Measurements from ENCODE around the gene ZNF354C.

Gene ZNF354C

GRCh38 chr5:179060116-179061008 is at the start of gene ZNF354C:
Gene ZNF354C (plus strand): TSS chr5:179060373. CDS start chr5:179062069, 1,696 bp downstream.
- Mint-ChIP-seq H3K27me3 (no peaks in the 10 kb centered on the region), H3K27ac (peak within 1 kb of the TSS; percentile 83), H3K4me3 (peak within 1 kb of the TSS; percentile 91), H3K4me1 (peaks cover 18% of the 10 kb centered on the region), H3K36me3 (peaks cover 49% of the 10 kb centered on the region), H3K9me3 (peaks cover 13% of the 10 kb centered on the region)
- ATAC-seq: peak; percentile 97

- no peaks in the 10 kb centered on the region for H3K27me3 Mint-ChIP-seq
- peaks cover 11% of the 10 kb centered on the region for H3K9me3 Mint-ChIP-seq
These were observed 36.5 kb upstream of the ZNF354C start, which contains the start of gene ZNF879 for GRCh38 chr5:179023528-179024189. Gene ZNF879 (plus strand): TSS chr5:179023804. CDS start chr5:179025005, 1,201 bp downstream.

DNA sequence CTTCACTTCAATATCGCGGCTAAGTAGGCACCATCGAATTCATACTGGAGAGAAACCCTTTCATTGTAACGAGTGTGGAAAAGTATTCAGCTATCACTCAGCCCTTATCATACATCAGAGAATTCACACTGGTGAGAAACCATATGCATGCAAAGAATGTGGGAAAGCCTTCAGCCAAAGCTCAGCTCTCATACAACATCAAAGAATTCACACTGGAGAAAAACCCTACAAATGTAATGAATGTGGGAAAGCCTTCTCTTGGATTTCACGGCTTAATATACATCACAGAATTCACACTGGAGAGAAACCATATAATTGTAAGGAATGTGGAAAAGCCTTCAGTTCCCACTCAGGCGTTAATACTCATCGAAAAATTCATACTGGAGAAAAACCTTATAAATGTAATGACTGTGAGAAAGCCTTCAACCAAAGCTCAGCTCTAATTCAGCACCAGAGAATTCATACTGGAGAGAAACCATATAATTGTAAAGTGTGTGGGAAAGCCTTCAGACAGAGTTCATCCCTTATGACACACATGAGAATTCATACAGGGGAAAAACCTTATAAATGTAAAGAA is 27.1 kb upstream of the ZNF354C start:
- Mint-ChIP-seq H3K36me3 (peaks cover 55% of the 10 kb centered on the region), H3K27ac (no peak overlapping the region), H3K4me1 (no peaks in the 10 kb centered on the region), H3K9me3 (peaks cover 38% of the 10 kb centered on the region), H3K4me3 (no peak overlapping the region), H3K27me3 (no peaks in the 10 kb centered on the region)
- ATAC-seq: no peak

More at GRCh38 chr5:179023528-179024189, 36.5 kb upstream of the ZNF354C start, which contains the start of gene ZNF879:
- peak; percentile 96 for ATAC-seq
- peak within 1 kb of the TSS; percentile 97 for H3K4me3 Mint-ChIP-seq
- peaks cover 13% of the 10 kb centered on the region for H3K4me1 Mint-ChIP-seq
- H3K27ac Mint-ChIP-seq: peak within 1 kb of the TSS; percentile 88
- H3K36me3 Mint-ChIP-seq: peaks cover 37% of the 10 kb centered on the region

GRCh38 chr5:179044765-179045164 is 15.4 kb upstream of the ZNF354C start:
- no peaks in the 10 kb centered on the region for H3K27me3 Mint-ChIP-seq
- no peak overlapping the region for H3K27ac Mint-ChIP-seq
- no peaks in the 10 kb centered on the region for H3K36me3 Mint-ChIP-seq
- no peak overlapping the region for H3K4me3 Mint-ChIP-seq
- H3K4me1 Mint-ChIP-seq: peaks cover 6% of the 10 kb centered on the region
- no peak for ATAC-seq
- H3K9me3 Mint-ChIP-seq: peaks cover 20% of the 10 kb centered on the region

DNA sequence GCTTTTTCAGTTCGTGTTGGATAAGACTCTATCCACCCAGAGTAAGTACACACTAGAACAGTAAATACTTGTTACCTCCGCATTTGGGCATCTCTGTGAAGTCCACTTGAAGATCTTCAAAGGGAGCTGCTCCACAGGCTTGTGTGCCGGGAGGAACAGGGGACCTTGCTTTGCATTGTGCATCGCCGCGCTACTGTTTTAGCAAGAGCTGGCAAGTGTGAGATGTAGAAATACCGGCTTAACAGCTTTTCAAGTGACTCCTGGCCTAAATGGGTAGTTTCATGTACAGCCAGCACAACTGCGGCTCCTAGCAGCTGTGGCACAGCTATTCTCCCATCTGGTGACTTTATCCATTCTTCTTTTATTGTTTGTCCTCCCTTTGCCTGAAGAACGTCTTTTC is 8.4 kb upstream of the ZNF354C start:
- no peak overlapping the region for H3K4me3 Mint-ChIP-seq
- peaks cover 6% of the 10 kb centered on the region for H3K4me1 Mint-ChIP-seq
- H3K9me3 Mint-ChIP-seq: peaks cover 20% of the 10 kb centered on the region
- H3K27me3 Mint-ChIP-seq: no peaks in the 10 kb centered on the region
- ATAC-seq: no peak
- H3K27ac Mint-ChIP-seq: no peak overlapping the region
- H3K36me3 Mint-ChIP-seq: no peaks in the 10 kb centered on the region

- peaks cover under 1% of the 10 kb centered on the region for H3K4me1 Mint-ChIP-seq
- H3K9me3 Mint-ChIP-seq: peaks cover 9% of the 10 kb centered on the region
- ATAC-seq: no peak
- no peaks in the 10 kb centered on the region for H3K27me3 Mint-ChIP-seq
- peaks cover 5% of the 10 kb centered on the region for H3K36me3 Mint-ChIP-seq
- H3K27ac Mint-ChIP-seq: no peak overlapping the region
- no peak overlapping the region for H3K4me3 Mint-ChIP-seq
These were observed 6.0 kb upstream of the ZNF354C start for GRCh38 chr5:179054036-179054785.

GRCh38 chr5:179054876-179055275 is 5.3 kb upstream of the ZNF354C start:
- Mint-ChIP-seq H3K4me3 (no peak overlapping the region), H3K4me1 (peaks cover 7% of the 10 kb centered on the region), H3K27ac (no peak overlapping the region), H3K27me3 (no peaks in the 10 kb centered on the region), H3K9me3 (peaks cover 13% of the 10 kb centered on the region), H3K36me3 (peaks cover 10% of the 10 kb centered on the region)
- no peak for ATAC-seq

GRCh38 chr5:179055436-179055835 is 4.7 kb upstream of the ZNF354C start:
- Mint-ChIP-seq H3K4me3 (no peak overlapping the region), H3K4me1 (peaks cover 8% of the 10 kb centered on the region), H3K27ac (no peak overlapping the region), H3K36me3 (peaks cover 10% of the 10 kb centered on the region), H3K9me3 (peaks cover 13% of the 10 kb centered on the region), H3K27me3 (no peaks in the 10 kb centered on the region)
- ATAC-seq: no peak

- no peak for ATAC-seq
- Mint-ChIP-seq H3K9me3 (peaks cover 13% of the 10 kb centered on the region), H3K36me3 (peaks cover 10% of the 10 kb centered on the region), H3K4me1 (peaks cover 8% of the 10 kb centered on the region), H3K27ac (no peak overlapping the region), H3K4me3 (no peak overlapping the region), H3K27me3 (no peaks in the 10 kb centered on the region)
These were observed 4.3 kb upstream of the ZNF354C start for GRCh38 chr5:179055841-179056240.

DNA sequence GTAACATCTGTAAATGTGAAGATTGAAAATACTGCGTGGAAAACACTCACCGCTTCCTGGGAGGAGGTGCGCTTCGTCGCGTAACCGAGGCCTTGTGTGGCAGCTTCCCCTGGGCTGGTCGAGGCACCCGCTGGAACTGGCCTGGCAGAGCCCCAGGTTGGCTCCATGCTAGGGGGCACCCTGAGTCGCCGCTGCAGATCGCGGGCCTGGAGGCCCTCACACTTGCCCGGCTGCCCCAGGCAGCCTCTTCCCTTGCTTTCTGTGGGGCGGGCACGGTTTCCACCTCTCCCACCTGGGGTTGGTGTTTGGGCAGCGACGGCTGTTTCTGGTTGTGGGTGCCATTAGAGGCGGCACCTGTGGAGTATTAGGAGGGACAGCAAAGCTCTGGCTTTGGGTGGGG is 852 bp downstream of the ZNF354C start:
- Mint-ChIP-seq H3K36me3 (peaks cover 56% of the 10 kb centered on the region), H3K4me1 (peaks cover 18% of the 10 kb centered on the region), H3K27ac (peak overlapping the region; percentile 83), H3K27me3 (no peaks in the 10 kb centered on the region), H3K9me3 (peaks cover 16% of the 10 kb centered on the region), H3K4me3 (peak overlapping the region; percentile 91)
- no peak for ATAC-seq

DNA sequence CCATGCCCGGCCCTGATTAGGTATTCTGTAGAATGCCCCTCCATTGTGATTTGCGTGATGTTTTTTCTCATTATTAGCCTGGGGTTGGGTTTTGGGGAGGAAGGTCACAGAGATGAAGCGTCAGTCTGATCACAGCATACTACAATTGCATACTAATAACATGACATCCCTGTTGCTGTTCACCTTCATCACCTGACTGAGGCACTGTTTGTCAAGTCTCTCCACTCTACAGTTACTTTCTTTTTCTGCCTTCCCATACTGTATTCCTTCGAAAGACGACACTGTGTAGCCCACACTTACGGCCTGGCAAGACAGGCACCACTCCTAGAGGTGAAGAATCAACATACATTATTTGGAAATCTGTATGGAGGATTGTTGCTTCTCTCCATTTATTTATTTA is 5.5 kb downstream of the ZNF354C start:
- peaks cover 22% of the 10 kb centered on the region for H3K9me3 Mint-ChIP-seq
- no peak overlapping the region for H3K4me3 Mint-ChIP-seq
- H3K27me3 Mint-ChIP-seq: no peaks in the 10 kb centered on the region
- no peak overlapping the region for H3K27ac Mint-ChIP-seq
- peaks cover 88% of the 10 kb centered on the region for H3K36me3 Mint-ChIP-seq
- H3K4me1 Mint-ChIP-seq: peaks cover 11% of the 10 kb centered on the region
- no peak for ATAC-seq

DNA sequence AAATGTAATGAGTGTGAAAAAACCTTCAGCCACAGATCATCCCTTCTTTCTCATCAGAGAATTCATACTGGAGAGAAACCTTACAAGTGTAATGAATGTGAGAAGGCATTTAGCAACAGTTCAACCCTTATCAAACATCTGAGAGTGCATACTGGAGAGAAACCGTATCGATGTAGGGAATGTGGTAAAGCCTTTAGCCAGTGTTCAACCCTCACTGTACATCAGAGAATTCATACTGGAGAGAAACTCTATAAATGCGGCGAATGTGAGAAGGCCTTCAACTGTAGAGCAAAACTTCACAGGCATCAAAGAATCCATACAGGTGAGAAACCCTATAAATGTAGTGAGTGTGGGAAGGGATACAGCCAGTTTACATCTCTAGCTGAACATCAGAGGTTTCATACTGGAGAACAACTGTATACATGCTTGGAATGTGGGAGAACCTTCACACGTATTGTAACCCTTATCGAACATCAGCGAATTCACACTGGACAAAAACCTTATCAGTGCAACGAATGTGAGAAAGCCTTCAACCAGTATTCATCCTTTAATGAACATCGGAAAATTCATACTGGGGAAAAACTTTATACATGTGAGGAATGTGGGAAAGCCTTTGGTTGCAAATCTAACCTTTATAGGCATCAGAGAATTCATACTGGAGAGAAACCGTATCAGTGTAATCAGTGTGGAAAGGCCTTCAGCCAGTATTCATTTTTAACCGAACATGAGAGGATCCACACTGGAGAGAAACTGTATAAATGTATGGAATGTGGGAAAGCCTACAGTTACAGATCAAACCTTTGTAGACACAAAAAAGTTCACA is 19.2 kb downstream of the ZNF354C start:
- Mint-ChIP-seq H3K27ac (no peak overlapping the region), H3K4me3 (no peak overlapping the region), H3K9me3 (peaks cover 40% of the 10 kb centered on the region), H3K27me3 (no peaks in the 10 kb centered on the region), H3K36me3 (peaks cover 73% of the 10 kb centered on the region), H3K4me1 (no peaks in the 10 kb centered on the region)
- ATAC-seq: no peak

- Mint-ChIP-seq H3K27ac (no peak overlapping the region), H3K27me3 (no peaks in the 10 kb centered on the region), H3K4me1 (no peaks in the 10 kb centered on the region), H3K36me3 (peaks cover 62% of the 10 kb centered on the region), H3K9me3 (peaks cover 41% of the 10 kb centered on the region), H3K4me3 (no peak overlapping the region)
- no peak for ATAC-seq
These were observed 20.6 kb downstream of the ZNF354C start for GRCh38 chr5:179080724-179081123.

DNA sequence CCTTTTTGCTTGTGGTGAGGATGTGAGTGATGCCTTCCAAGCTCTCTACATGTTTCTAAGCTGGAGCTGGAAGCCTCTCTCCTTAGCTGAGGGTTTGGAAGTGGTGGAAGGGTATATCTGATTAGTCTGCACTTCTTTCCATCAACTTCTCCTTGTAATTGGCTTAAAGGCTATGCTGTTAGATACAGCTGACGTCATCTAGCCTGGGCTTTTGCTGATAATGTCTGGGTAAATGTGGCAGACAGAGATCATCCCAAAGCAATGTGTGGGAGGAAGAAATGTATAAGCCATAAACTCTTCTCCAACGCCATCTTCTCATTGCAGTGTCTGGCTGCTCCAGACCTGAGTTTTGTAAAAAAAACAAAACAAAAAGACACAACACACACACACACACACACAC is 29.3 kb downstream of the ZNF354C start:
- H3K36me3 Mint-ChIP-seq: peaks cover 10% of the 10 kb centered on the region
- ATAC-seq: no peak
- H3K27me3 Mint-ChIP-seq: no peaks in the 10 kb centered on the region
- no peak overlapping the region for H3K4me3 Mint-ChIP-seq
- H3K27ac Mint-ChIP-seq: no peak overlapping the region
- peaks cover 38% of the 10 kb centered on the region for H3K9me3 Mint-ChIP-seq
- no peaks in the 10 kb centered on the region for H3K4me1 Mint-ChIP-seq
